HG03460 (cell line): ENCODE results near the gene ELOVL3.
"Not testable (repeated sequence)": the region's sequence is repeated elsewhere in the genome, so short reads cannot be mapped to it uniquely, and the experiment has no call there.

ENCODE experiments used
- ATAC-seq: cut with Tn5 transposase; IDR thresholded peaks from one replicate; pipeline ENCODE4 v1.9.1; 2021; ENCODE audit not compliant: unreplicated experiment

Gene ELOVL3

GRCh38 chr10:102252508-102252907 is 26.4 kb downstream of the ELOVL3 start:
- ATAC-seq: not testable (repeated sequence)

GRCh38 chr10:102254426-102254825 is 28.3 kb downstream of the ELOVL3 start:
- ATAC-seq: no peak

GRCh38 chr10:102255404-102255803 is 29.3 kb downstream of the ELOVL3 start:
- ATAC-seq: no peak

GRCh38 chr10:102261196-102261595 is 35.1 kb downstream of the ELOVL3 start:
- ATAC-seq: no peak

GRCh38 chr10:102261842-102262241 is 35.7 kb downstream of the ELOVL3 start:
- no peak for ATAC-seq

- ATAC-seq: no peak
Measured at GRCh38 chr10:102262744-102263370, 36.8 kb downstream of the ELOVL3 start.

- ATAC-seq: no peak
Measured at GRCh38 chr10:102264371-102264770, 38.3 kb downstream of the ELOVL3 start.

- ATAC-seq: no peak
Measured at GRCh38 chr10:102266670-102267069, 40.6 kb downstream of the ELOVL3 start.

GRCh38 chr10:102267748-102268147 is 41.6 kb downstream of the ELOVL3 start:
- ATAC-seq: no peak

- ATAC-seq: no peak
Measured at GRCh38 chr10:102268375-102268888, 42.3 kb downstream of the ELOVL3 start.

GRCh38 chr10:102269017-102269416 is 42.9 kb downstream of the ELOVL3 start:
- ATAC-seq: no peak

GRCh38 chr10:102274062-102274461 is 48.0 kb downstream of the ELOVL3 start:
- no peak for ATAC-seq

GRCh38 chr10:102275343-102275742 is 49.2 kb downstream of the ELOVL3 start:
- ATAC-seq: no peak

GRCh38 chr10:102279104-102279503 is 53.0 kb downstream of the ELOVL3 start:
- ATAC-seq: no peak
